SK-N-SH treated with all-trans-retinoic acid at 6 μM for 48 hours (cell line): ENCODE results near the gene ADCK1.

Experiments used
- ATAC-seq: fragments of 200-7000 bp; cut with Tn5 transposase; 3 replicates; pipeline ENCODE4 v1.9.1; 2020; ENCODE audit warnings: mild to moderate bottlenecking, moderate library complexity
- ARNTL ChIP-seq: fragments of 450-650 bp; formaldehyde crosslinking; IDR thresholded peaks from 2 replicates; pipeline ENCODE4 v1.5.0; 2020; ENCODE audit warnings: low read depth, mild to moderate bottlenecking, moderate library complexity, borderline replicate concordance
- BACH2 ChIP-seq: fragments of 250-450 bp; sonication (Bioruptor Pico); IDR thresholded peaks from 2 replicates; pipeline ENCODE4 v1.9.0; 2021; ENCODE audit warnings: mild to moderate bottlenecking, borderline replicate concordance
- CREB5 ChIP-seq: fragments of 250-450 bp; sonication (Bioruptor Pico); IDR thresholded peaks from 2 replicates; pipeline ENCODE4 v1.5.1; 2020; ENCODE audit warnings: low read depth, mild to moderate bottlenecking, moderate library complexity
- CSDC2 ChIP-seq: fragments of 250-450 bp; sonication (Bioruptor Pico); IDR thresholded peaks from 2 replicates; pipeline ENCODE4 v1.5.0; 2020; ENCODE audit warnings: mild to moderate bottlenecking, moderate library complexity
- ESRRG ChIP-seq: fragments of 250-450 bp; sonication (Bioruptor Pico); IDR thresholded peaks from 2 replicates; pipeline ENCODE4 v1.6.1; 2021; ENCODE audit warnings: mild to moderate bottlenecking
- GLIS3 ChIP-seq: fragments of 250-450 bp; sonication (Bioruptor Pico); IDR thresholded peaks from 2 replicates; pipeline ENCODE4 v1.5.0; 2020; ENCODE audit warnings: mild to moderate bottlenecking, moderate library complexity
- ISL1 ChIP-seq: fragments of 250-450 bp; sonication (Bioruptor Pico); IDR thresholded peaks from 2 replicates; pipeline ENCODE4 v2.1.2; 2022; ENCODE audit warnings: mild to moderate bottlenecking, moderate library complexity
- PATZ1 ChIP-seq: fragments of 250-450 bp; sonication (Bioruptor Pico); IDR thresholded peaks from 2 replicates; pipeline ENCODE4 v1.8.0; 2020; ENCODE audit warnings: mild to moderate bottlenecking, moderate library complexity, borderline replicate concordance
- POU6F1 ChIP-seq: fragments of 250-450 bp; sonication (Bioruptor Pico); IDR thresholded peaks from 2 replicates; pipeline ENCODE4 v1.8.0; 2021; ENCODE audit warnings: low read depth, mild to moderate bottlenecking, moderate library complexity, borderline replicate concordance
- PPARA ChIP-seq: fragments of 250-450 bp; sonication (Bioruptor Pico); IDR thresholded peaks from 2 replicates; pipeline ENCODE4 v1.5.0; 2020; ENCODE audit warnings: mild to moderate bottlenecking, borderline replicate concordance
- RARB ChIP-seq: fragments of 250-450 bp; sonication (Bioruptor Pico); IDR thresholded peaks from 2 replicates; pipeline ENCODE4 v1.8.0; 2021; ENCODE audit warnings: mild to moderate bottlenecking, moderate library complexity
- SNAI2 ChIP-seq: fragments of 250-450 bp; sonication (Bioruptor Pico); IDR thresholded peaks from 2 replicates; pipeline ENCODE4 v1.5.0; 2020; ENCODE audit warnings: mild to moderate bottlenecking, moderate library complexity
- TCF4 ChIP-seq: fragments of 250-450 bp; sonication (Bioruptor Pico); IDR thresholded peaks from 2 replicates; pipeline ENCODE4 v1.8.0; 2021; ENCODE audit warnings: mild to moderate bottlenecking, moderate library complexity, borderline replicate concordance
- TSHZ2 ChIP-seq: fragments of 250-450 bp; sonication (Bioruptor Pico); IDR thresholded peaks from 2 replicates; pipeline ENCODE4 v1.5.0; 2020; ENCODE audit warnings: mild to moderate bottlenecking, moderate library complexity
- ZC3H10 ChIP-seq: fragments of 250-450 bp; sonication (Bioruptor Pico); IDR thresholded peaks from 2 replicates; pipeline ENCODE4 v1.5.1; 2021; ENCODE audit warnings: mild to moderate bottlenecking, moderate library complexity
- ZFP3 ChIP-seq: fragments of 250-450 bp; sonication (Bioruptor Pico); IDR thresholded peaks from 2 replicates; pipeline ENCODE4 v1.5.0; 2020; ENCODE audit warnings: mild to moderate bottlenecking, moderate library complexity
- ZFP30 ChIP-seq: fragments of 450-650 bp; formaldehyde crosslinking; IDR thresholded peaks from 2 replicates; pipeline ENCODE4 v1.5.0; 2022; ENCODE audit warnings: mild to moderate bottlenecking, moderate library complexity
- ZNF565 ChIP-seq: fragments of 450-650 bp; formaldehyde crosslinking; conservative IDR thresholded peaks from 2 replicates; pipeline ENCODE4 v1.5.0; 2020; ENCODE audit warnings: low read depth, mild to moderate bottlenecking, moderate library complexity
- ZNF70 ChIP-seq: fragments of 450-650 bp; formaldehyde crosslinking; IDR thresholded peaks from 2 replicates; pipeline ENCODE4 v1.5.0; 2020; ENCODE audit warnings: mild to moderate bottlenecking, moderate library complexity
- ZNF8 ChIP-seq: fragments of 450-650 bp; formaldehyde crosslinking; IDR thresholded peaks from 2 replicates; pipeline ENCODE4 v1.5.0; 2020; ENCODE audit warnings: mild to moderate bottlenecking, moderate library complexity

Gene ADCK1

GRCh38 chr14:77843651-77844050 lies 43.7 kb downstream of the ADCK1 start:
- no peak for TF ChIP-seq ZC3H10
- TF ChIP-seq ESRRG, result no peak
- TF ChIP-seq ZNF70 (CRISPR knock-in tag), result no peak
- TF ChIP-seq GLIS3 (CRISPR knock-in tag), result no peak
- no peak for TF ChIP-seq CREB5 (CRISPR knock-in tag)
- no peak for ATAC-seq

GRCh38 chr14:77844802-77845201 lies 44.9 kb downstream of the ADCK1 start:
- no peak for TF ChIP-seq ZC3H10
- no peak for TF ChIP-seq ZFP30 (CRISPR knock-in tag)
- TF ChIP-seq BACH2 (CRISPR knock-in tag), result no peak
- no peak for TF ChIP-seq ZNF8 (CRISPR knock-in tag)
- TF ChIP-seq PPARA (CRISPR knock-in tag), result no peak
- no peak for TF ChIP-seq CSDC2
- TF ChIP-seq ZNF565, result no peak
- no peak for TF ChIP-seq GLIS3 (CRISPR knock-in tag)
- no peak for TF ChIP-seq ARNTL (CRISPR knock-in tag)
- TF ChIP-seq SNAI2 (CRISPR knock-in tag), result no peak
- no peak for TF ChIP-seq ISL1
- no peak for TF ChIP-seq RARB (CRISPR knock-in tag)
- TF ChIP-seq ZFP3 (CRISPR knock-in tag), result no peak
- TF ChIP-seq TSHZ2, result no peak
- no peak for TF ChIP-seq ZNF70 (CRISPR knock-in tag)
- no peak for TF ChIP-seq TCF4 (CRISPR knock-in tag)
- no peak for TF ChIP-seq POU6F1 (CRISPR knock-in tag)
- no peak for ATAC-seq

GRCh38 chr14:77848031-77848430 lies 48.1 kb downstream of the ADCK1 start:
- no peak for ATAC-seq
- no peak for TF ChIP-seq ZNF8 (CRISPR knock-in tag)
- no peak for TF ChIP-seq ZNF70 (CRISPR knock-in tag)
- TF ChIP-seq PATZ1, result no peak
- TF ChIP-seq TSHZ2, result no peak
- no peak for TF ChIP-seq PPARA (CRISPR knock-in tag)
- TF ChIP-seq ARNTL (CRISPR knock-in tag), result no peak
- TF ChIP-seq ISL1, result no peak
- no peak for TF ChIP-seq ZC3H10
- TF ChIP-seq ZFP3 (CRISPR knock-in tag), result no peak
